SK-N-MC (cell line): ENCODE measurements around the gene IST1.

ENCODE experiments used
- DNase-seq: peaks from one replicate; pipeline ENCODE4 v3.0.0-alpha.2; 2011; ENCODE audit warnings: low read depth, low spot score
- H3K27ac ChIP-seq: fragments of 200-600 bp; sonication (generic); 2 replicates; pipeline ENCODE4 v1.5.1; 2016; ENCODE audit warnings: mixed run types
- H3K36me3 ChIP-seq: fragments of 200-600 bp; sonication (generic); 2 replicates; pipeline ENCODE4 v1.6.1; 2017; ENCODE audit warnings: antibody characterized with exemption, low read length, mixed read lengths; ENCODE audit not compliant: insufficient read depth
- H3K4me3 ChIP-seq: fragments of 200-600 bp; sonication (generic); 2 replicates; pipeline ENCODE4 v1.5.1; 2016
- H3K9ac ChIP-seq: fragments of 200-600 bp; sonication (generic); 2 replicates; pipeline ENCODE4 v1.8.0; 2017; ENCODE audit warnings: mixed run types, mixed read lengths; ENCODE audit not compliant: insufficient read length
- H3K9me3 ChIP-seq: fragments of 200-600 bp; sonication (generic); 2 replicates; pipeline ENCODE4 v1.6.1; 2017; ENCODE audit warnings: low read depth, mild to moderate bottlenecking, antibody characterized with exemption, low read length, moderate library complexity, mixed read lengths
- EZH2 ChIP-seq: fragments of 200-600 bp; sonication (generic); IDR thresholded peaks from one replicate; pipeline ENCODE4 v1.6.1; 2017; ENCODE audit warnings: antibody characterized with exemption
- FOXP2 ChIP-seq: optimal IDR thresholded peaks from 2 replicates; pipeline ENCODE3; 2011; ENCODE audit warnings: mild to moderate bottlenecking, moderate library complexity; ENCODE audit not compliant: insufficient read depth; ENCODE audit errors: extremely low read length, control extremely low read depth
- POLR2AphosphoS5 ChIP-seq: IDR thresholded peaks from 2 replicates; pipeline ENCODE4 v1.6.1; 2012; ENCODE audit warnings: mild to moderate bottlenecking, low read depth, low read length, borderline replicate concordance

Gene IST1

GRCh38 chr16:71973001-71973400 is 77.7 kb downstream of the IST1 start:
- Histone ChIP-seq H3K4me3 (no peak overlapping the region), H3K36me3 (no peaks in the 10 kb centered on the region), H3K9me3 (no peaks in the 10 kb centered on the region), H3K27ac (no peak overlapping the region), H3K9ac (no peak overlapping the region)
- TF ChIP-seq EZH2 = no peak
- TF ChIP-seq POLR2AphosphoS5 = no peak
- TF ChIP-seq FOXP2 = no peak
- DNase-seq = no peak

GRCh38 chr16:71974068-71974818 is 78.9 kb downstream of the IST1 start:
- H3K27ac ChIP-seq = no peak overlapping the region
- H3K4me3 ChIP-seq = no peak overlapping the region
- no peak overlapping the region for H3K9ac ChIP-seq
- H3K9me3 ChIP-seq = no peaks in the 10 kb centered on the region
- no peaks in the 10 kb centered on the region for H3K36me3 ChIP-seq
- TF ChIP-seq EZH2 (no peak), FOXP2 (no peak), POLR2AphosphoS5 (no peak)
- no peak for DNase-seq
